ENCODE results near the gene SLC66A1.

DNA sequence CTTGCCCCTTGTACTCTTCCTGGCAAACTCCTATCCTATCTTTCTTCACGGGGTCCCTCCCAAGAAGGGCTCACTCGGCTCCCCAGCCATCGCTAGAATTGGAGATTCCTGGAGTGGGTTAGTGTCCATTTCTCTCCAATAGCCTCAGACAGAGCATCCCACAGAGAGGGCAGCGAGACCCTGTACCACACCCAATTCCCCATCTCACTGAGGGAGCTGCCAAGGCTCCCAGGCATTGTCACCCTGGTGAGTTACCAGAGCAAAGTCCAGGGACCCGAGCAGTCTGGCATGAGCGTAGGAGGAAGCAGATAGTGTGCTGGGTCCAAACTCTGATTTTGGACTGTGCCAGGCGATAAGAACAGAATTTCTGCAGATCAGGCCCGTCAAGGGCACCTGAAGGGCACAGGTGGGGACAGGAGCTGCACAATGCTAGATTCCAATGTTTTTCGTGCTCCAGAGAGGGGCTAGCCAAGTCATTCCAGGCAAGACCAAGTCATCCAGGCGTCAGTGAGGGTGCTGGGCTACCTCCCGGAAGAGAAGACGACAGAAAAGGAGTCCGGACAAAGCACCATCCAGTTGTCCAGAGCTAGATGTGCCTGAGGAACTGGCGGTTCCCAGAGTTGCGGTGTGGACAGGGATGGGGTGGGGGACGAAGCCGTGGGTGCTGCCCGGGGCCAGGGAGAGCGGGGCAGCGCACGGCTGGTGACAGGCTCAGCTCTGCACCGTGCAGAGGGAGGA lies 38.9 kb upstream of the SLC66A1 start:
- TF ChIP-seq CTCF (IDR thresholded peaks at IDR 0.05) = no peak
- no peak for TF ChIP-seq POLR2A (IDR thresholded peaks at IDR 0.05)
